Calu3 (cell line): ENCODE data around the gene TNIK. TPM values are rescaled to one million over a fixed set of nuclear protein-coding genes. Genes with fewer than 3 reads are reported as not detected.

ENCODE experiments used
- BruUV-seq: library from RNA; stranded (reverse); fragments of 400-500 nt; replicated peaks from 2 replicates; lab custom pipeline; 2021; lab: Mats Ljungman, UMichigan
- CTCF ChIA-PET: fragments of 300-600 bp; sonication (Branson Sonifier 250); formaldehyde crosslinking; loops from one replicate; lab custom pipeline; 2022; ENCODE audit warnings: antibody characterized with exemption; lab: Charles Lee
- DNase-seq: peaks from one replicate; pipeline ENCODE4 v3.0.0; 2022
- H3K27ac Mint-ChIP-seq: one replicate; pipeline ENCODE4 v1.8.0; 2022; ENCODE audit warnings: mixed read lengths; ENCODE audit not compliant: unreplicated experiment
- H3K27me3 Mint-ChIP-seq: one replicate; pipeline ENCODE4 v1.8.0; 2022; ENCODE audit warnings: mixed read lengths; ENCODE audit not compliant: unreplicated experiment
- H3K36me3 Mint-ChIP-seq: one replicate; pipeline ENCODE4 v1.8.0; 2022; ENCODE audit warnings: mild to moderate bottlenecking, moderate library complexity, mixed read lengths; ENCODE audit not compliant: insufficient read depth, unreplicated experiment
- H3K4me1 Mint-ChIP-seq: one replicate; pipeline ENCODE4 v1.8.0; 2022; ENCODE audit warnings: mild to moderate bottlenecking, low read depth, mixed read lengths; ENCODE audit not compliant: unreplicated experiment
- H3K4me3 Mint-ChIP-seq: one replicate; pipeline ENCODE4 v1.8.0; 2022; ENCODE audit warnings: mild to moderate bottlenecking, low read depth, moderate library complexity, mixed read lengths; ENCODE audit not compliant: unreplicated experiment
- H3K9me3 Mint-ChIP-seq: one replicate; pipeline ENCODE4 v1.8.0; 2022; ENCODE audit warnings: low read depth, mixed read lengths; ENCODE audit not compliant: unreplicated experiment
- intact Hi-C: fragments of 100-400 bp; cut with micrococcal nuclease; formaldehyde crosslinking; loops from one replicate; pipeline ENCODE4 v1.10.0; 2022; ENCODE audit not compliant: unreplicated experiment
- total RNA-seq: library from RNA; stranded (reverse); gene quantifications from 2 replicates; pipeline ENCODE4 v1.2.3, GENCODE V29; 2022
- TF ChIP-seq, protein P1 (sequence below): fragments of 200-600 bp; IDR thresholded peaks from one replicate; pipeline ENCODE4 v1.8.0; 2022; ENCODE audit warnings: antibody characterized with exemption; ENCODE audit not compliant: unreplicated experiment

The TNIK gene
- total RNA-seq, 1 experiment from 2014 or later, result 19.7 TPM

- CTCF ChIA-PET, result interaction anchor here (0.6 to 1.3 kb wide), 2 partner anchors 11 to 373 kb away, joined by 4 to 7 read pairs; partner anchors contain the start of gene TNIK
- Mint-ChIP-seq H3K4me1 (peaks cover 13% of the 10 kb centered on the region), H3K36me3 (no peaks in the 10 kb centered on the region), H3K27me3 (no peaks in the 10 kb centered on the region), H3K27ac (no peak overlapping the region), H3K4me3 (no peak overlapping the region), H3K9me3 (no peaks in the 10 kb centered on the region)
- no TSS peak for BruUV-seq
- no peak for DNase-seq
- TF ChIP-seq, protein P1, sequence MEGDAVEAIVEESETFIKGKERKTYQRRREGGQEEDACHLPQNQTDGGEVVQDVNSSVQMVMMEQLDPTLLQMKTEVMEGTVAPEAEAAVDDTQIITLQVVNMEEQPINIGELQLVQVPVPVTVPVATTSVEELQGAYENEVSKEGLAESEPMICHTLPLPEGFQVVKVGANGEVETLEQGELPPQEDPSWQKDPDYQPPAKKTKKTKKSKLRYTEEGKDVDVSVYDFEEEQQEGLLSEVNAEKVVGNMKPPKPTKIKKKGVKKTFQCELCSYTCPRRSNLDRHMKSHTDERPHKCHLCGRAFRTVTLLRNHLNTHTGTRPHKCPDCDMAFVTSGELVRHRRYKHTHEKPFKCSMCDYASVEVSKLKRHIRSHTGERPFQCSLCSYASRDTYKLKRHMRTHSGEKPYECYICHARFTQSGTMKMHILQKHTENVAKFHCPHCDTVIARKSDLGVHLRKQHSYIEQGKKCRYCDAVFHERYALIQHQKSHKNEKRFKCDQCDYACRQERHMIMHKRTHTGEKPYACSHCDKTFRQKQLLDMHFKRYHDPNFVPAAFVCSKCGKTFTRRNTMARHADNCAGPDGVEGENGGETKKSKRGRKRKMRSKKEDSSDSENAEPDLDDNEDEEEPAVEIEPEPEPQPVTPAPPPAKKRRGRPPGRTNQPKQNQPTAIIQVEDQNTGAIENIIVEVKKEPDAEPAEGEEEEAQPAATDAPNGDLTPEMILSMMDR, result no peak
- intact Hi-C loops, result no loop called here
Measured at GRCh38 chr3:171086914-171087313, 373.3 kb downstream of the TNIK start.

- Mint-ChIP-seq H3K4me1 (no peaks in the 10 kb centered on the region), H3K27ac (no peak overlapping the region), H3K36me3 (no peaks in the 10 kb centered on the region), H3K4me3 (no peak overlapping the region), H3K27me3 (no peaks in the 10 kb centered on the region), H3K9me3 (no peaks in the 10 kb centered on the region)
- no peak for DNase-seq
- no TSS peak for BruUV-seq
- CTCF ChIA-PET, result interaction anchor here (1.1 to 1.3 kb wide), 2 partner anchors 12 to 13 kb away, joined by 3 to 5 read pairs; no protein-coding TSS in a partner anchor
- TF ChIP-seq, protein P1, result no peak
- intact Hi-C loops, result no loop called here
Measured at GRCh38 chr3:171077261-171077660, 382.9 kb downstream of the TNIK start.

- CTCF ChIA-PET, result no interaction called here
- no TSS peak for BruUV-seq
Measured at GRCh38 chr3:171072432-171072831, 387.8 kb downstream of the TNIK start.

DNA sequence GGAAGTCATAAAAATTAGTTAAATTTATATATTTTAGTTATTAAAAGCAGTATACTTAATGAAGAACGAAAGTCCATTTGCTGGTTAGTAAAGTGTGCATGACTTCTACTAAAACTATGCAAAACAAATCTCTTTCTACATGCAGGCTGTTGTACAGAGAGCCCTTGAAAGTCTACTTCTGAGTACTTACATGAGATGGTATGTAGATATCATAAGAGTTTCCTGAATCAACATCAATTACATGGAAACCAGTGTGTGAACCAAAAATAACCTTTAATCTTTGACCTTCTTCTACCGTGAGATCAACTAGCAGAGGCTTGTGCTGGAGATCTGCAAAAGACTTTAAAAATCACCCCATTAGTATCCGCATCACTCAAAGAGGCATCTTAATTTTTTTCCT, 391.5 kb downstream of the TNIK start:
- Mint-ChIP-seq H3K4me1 (no peaks in the 10 kb centered on the region), H3K36me3 (no peaks in the 10 kb centered on the region), H3K27me3 (no peaks in the 10 kb centered on the region), H3K27ac (no peak overlapping the region), H3K4me3 (no peak overlapping the region), H3K9me3 (peaks cover 2% of the 10 kb centered on the region)
- DNase-seq, result no peak
- CTCF ChIA-PET, result no interaction called here
- intact Hi-C loops, result no loop called here
- TF ChIP-seq, protein P1, result no peak
- BruUV-seq, result no TSS peak

More at GRCh38 chr3:171072432-171072831, 387.8 kb downstream of the TNIK start:
- Mint-ChIP-seq H3K9me3 (peaks cover 2% of the 10 kb centered on the region), H3K4me3 (no peak overlapping the region), H3K36me3 (no peaks in the 10 kb centered on the region), H3K4me1 (no peaks in the 10 kb centered on the region), H3K27me3 (no peaks in the 10 kb centered on the region), H3K27ac (no peak overlapping the region)
- no peak for DNase-seq
- TF ChIP-seq, protein P1, result no peak
- intact Hi-C loops, result no loop called here
